K562 (cell line): Measurements from ENCODE around the gene SLAMF8. TPM values are rescaled to one million over a fixed set of nuclear protein-coding genes. Genes with fewer than 3 reads are reported as not detected.

Experiments used
- BRCA1 ChIP-seq, 2 experiments: fragments of 450-650 bp in 1 of 2; sonication (generic) in 1 of 2; formaldehyde crosslinking in 1 of 2; IDR thresholded peaks; 2 replicates each; pipeline versions ENCODE4 v1.5.0 to v1.6.1; 2017 to 2020; ENCODE audit warnings: mild to moderate bottlenecking in 1 of 2, missing genetic modification reagents in 1 of 2
- KAT2B ChIP-seq: IDR thresholded peaks from one replicate; pipeline ENCODE4 v1.6.1; 2012; ENCODE audit warnings: low read depth, mild to moderate bottlenecking, control low read depth, inconsistent platforms, low read length, moderate library complexity
- RBM17 ChIP-seq: fragments of 200-400 bp; formaldehyde crosslinking; IDR thresholded peaks from 2 replicates; pipeline ENCODE4 v1.6.1; 2017; ENCODE audit warnings: low read depth, mild to moderate bottlenecking, low read length, borderline replicate concordance
- RNF2 ChIP-seq: sonication (generic); IDR thresholded peaks from 2 replicates; pipeline ENCODE4 v1.6.1; 2016
- TRIM24 ChIP-seq, 2 experiments: fragments of 450-650 bp; IDR thresholded peaks; 2 replicates each; pipeline ENCODE4 v1.6.1; 2016
- polyA plus RNA-seq, 8 experiments: library from polyadenylated mRNA; depleted of rRNA in 4 of 8; stranded (reverse) in 5 of 8; unstranded in 3 of 8; fragments of >200 nt; fragmentation: Nextera tagmentation in 2 of 8; fragmentation: Illumina TruSeq in 1 of 8; extraction: Ambion mirVana in 2 of 8; extraction: Trizol in 1 of 8; gene quantifications; 2 replicates each; pipeline versions ENCODE4 v1.2.1 to v1.2.3, GENCODE V29; 2011 to 2014; ENCODE audit warnings: inconsistent platforms in 1 of 8, missing spikeins in 1 of 8
- total RNA-seq, 7 experiments: library from RNA; depleted of rRNA in 6 of 7; stranded (reverse); fragments of >200 nt in 6 of 7; fragmentation: Illumina TruSeq in 2 of 7; extraction: Trizol in 2 of 7; gene quantifications; 2 replicates each; pipeline versions ENCODE4 v1.2.1 to v1.2.3, GENCODE V29; 2011 to 2021; ENCODE audit warnings: low replicate concordance in 1 of 7
- TF ChIP-seq, protein P1 (sequence below), 2 experiments: fragments of 450-650 bp in 1 of 2; sonication (generic) in 1 of 2; formaldehyde crosslinking in 1 of 2; IDR thresholded peaks; 2 replicates each; pipeline versions ENCODE4 v1.7.1 to v1.9.0; 2016 to 2022; ENCODE audit warnings: inconsistent platforms in 1 of 2, mild to moderate bottlenecking in 1 of 2, missing genetic modification reagents in 1 of 2
- TF ChIP-seq, protein P2 (sequence below): conservative IDR thresholded peaks from 2 replicates; pipeline ENCODE4 v1.6.1; 2011; ENCODE audit warnings: low read depth, mild to moderate bottlenecking, low read length; ENCODE audit not compliant: control insufficient read depth

The SLAMF8 gene
- total and polyA plus RNA-seq, 9 of the 15 experiments (the other 6 are each of a cell fraction or from before 2014, with no cell fraction given): not detected

DNA sequence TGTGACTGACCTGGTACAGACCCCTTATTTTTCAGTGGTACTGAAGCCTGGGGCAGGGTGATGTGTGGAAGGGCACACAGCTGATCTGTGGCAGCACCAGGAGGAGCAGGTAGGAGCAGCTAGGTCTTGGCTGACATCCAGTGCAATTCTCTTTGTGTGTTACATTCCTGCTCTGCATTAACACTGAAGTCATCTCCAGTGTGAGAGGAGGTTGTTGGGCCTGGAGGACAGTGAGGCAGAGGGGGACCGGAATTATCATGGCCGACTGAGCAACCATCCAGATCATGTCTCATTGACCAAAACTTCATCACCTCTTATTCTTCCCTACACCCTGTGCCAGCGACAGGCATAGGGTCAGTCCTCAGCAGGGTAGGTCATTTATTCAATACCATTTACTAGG is 1.5 kb downstream of the SLAMF8 start (continued):
- no peak for TF ChIP-seq RBM17
- TF ChIP-seq, protein P1, sequence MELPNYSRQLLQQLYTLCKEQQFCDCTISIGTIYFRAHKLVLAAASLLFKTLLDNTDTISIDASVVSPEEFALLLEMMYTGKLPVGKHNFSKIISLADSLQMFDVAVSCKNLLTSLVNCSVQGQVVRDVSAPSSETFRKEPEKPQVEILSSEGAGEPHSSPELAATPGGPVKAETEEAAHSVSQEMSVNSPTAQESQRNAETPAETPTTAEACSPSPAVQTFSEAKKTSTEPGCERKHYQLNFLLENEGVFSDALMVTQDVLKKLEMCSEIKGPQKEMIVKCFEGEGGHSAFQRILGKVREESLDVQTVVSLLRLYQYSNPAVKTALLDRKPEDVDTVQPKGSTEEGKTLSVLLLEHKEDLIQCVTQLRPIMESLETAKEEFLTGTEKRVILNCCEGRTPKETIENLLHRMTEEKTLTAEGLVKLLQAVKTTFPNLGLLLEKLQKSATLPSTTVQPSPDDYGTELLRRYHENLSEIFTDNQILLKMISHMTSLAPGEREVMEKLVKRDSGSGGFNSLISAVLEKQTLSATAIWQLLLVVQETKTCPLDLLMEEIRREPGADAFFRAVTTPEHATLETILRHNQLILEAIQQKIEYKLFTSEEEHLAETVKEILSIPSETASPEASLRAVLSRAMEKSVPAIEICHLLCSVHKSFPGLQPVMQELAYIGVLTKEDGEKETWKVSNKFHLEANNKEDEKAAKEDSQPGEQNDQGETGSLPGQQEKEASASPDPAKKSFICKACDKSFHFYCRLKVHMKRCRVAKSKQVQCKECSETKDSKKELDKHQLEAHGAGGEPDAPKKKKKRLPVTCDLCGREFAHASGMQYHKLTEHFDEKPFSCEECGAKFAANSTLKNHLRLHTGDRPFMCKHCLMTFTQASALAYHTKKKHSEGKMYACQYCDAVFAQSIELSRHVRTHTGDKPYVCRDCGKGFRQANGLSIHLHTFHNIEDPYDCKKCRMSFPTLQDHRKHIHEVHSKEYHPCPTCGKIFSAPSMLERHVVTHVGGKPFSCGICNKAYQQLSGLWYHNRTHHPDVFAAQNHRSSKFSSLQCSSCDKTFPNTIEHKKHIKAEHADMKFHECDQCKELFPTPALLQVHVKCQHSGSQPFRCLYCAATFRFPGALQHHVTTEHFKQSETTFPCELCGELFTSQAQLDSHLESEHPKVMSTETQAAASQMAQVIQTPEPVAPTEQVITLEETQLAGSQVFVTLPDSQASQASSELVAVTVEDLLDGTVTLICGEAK (IDR thresholded peaks at IDR 0.05): no peak
- TF ChIP-seq, protein P1 (CRISPR knock-in tag; IDR thresholded peaks at IDR 0.05): no peak
- no peak for TF ChIP-seq TRIM24 (IDR thresholded peaks at IDR 0.05)
- TF ChIP-seq, protein P2, sequence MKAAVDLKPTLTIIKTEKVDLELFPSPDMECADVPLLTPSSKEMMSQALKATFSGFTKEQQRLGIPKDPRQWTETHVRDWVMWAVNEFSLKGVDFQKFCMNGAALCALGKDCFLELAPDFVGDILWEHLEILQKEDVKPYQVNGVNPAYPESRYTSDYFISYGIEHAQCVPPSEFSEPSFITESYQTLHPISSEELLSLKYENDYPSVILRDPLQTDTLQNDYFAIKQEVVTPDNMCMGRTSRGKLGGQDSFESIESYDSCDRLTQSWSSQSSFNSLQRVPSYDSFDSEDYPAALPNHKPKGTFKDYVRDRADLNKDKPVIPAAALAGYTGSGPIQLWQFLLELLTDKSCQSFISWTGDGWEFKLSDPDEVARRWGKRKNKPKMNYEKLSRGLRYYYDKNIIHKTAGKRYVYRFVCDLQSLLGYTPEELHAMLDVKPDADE: no peak
- no peak for TF ChIP-seq KAT2B
- TF ChIP-seq RNF2: no peak
- TF ChIP-seq BRCA1 (IDR thresholded peaks at IDR 0.05): no peak
- no peak for TF ChIP-seq BRCA1 (CRISPR knock-in tag; IDR thresholded peaks at IDR 0.05)
